Activated CD4-positive, alpha-beta T cell treated with anti-CD3 and anti-CD28 coated beads, Interleukin-2, amount 10 ng/mL, durations not matched to agents 24 days and 14 days (primary cell): ENCODE measurements around the gene PIK3C2G. TPM values are rescaled to one million over a fixed set of nuclear protein-coding genes. Genes with fewer than 3 reads are reported as not detected.

Experiments
- DNase-seq: peaks from one replicate; pipeline ENCODE4 v3.0.0; 2022
- H3K27ac Mint-ChIP-seq: one replicate; pipeline ENCODE4 v1.8.0; 2022; ENCODE audit warnings: mild to moderate bottlenecking, mixed read lengths
- H3K27me3 Mint-ChIP-seq: one replicate; pipeline ENCODE4 v1.8.0; 2022; ENCODE audit warnings: mixed read lengths
- H3K36me3 Mint-ChIP-seq: one replicate; pipeline ENCODE4 v1.8.0; 2022; ENCODE audit warnings: low read depth, mild to moderate bottlenecking, mixed read lengths
- H3K4me1 Mint-ChIP-seq: one replicate; pipeline ENCODE4 v1.8.0; 2021; ENCODE audit warnings: mixed read lengths
- H3K4me3 Mint-ChIP-seq: one replicate; pipeline ENCODE4 v1.8.0; 2022; ENCODE audit warnings: mild to moderate bottlenecking, moderate library complexity, mixed read lengths
- H3K9me3 Mint-ChIP-seq: one replicate; pipeline ENCODE4 v1.8.0; 2021; ENCODE audit warnings: mixed read lengths
- intact Hi-C: fragments of 100-400 bp; cut with micrococcal nuclease; formaldehyde crosslinking; loops from one replicate; pipeline ENCODE4 v1.15.1; 2023
- total RNA-seq: library from RNA; stranded (reverse); gene quantifications from 2 replicates; pipeline ENCODE4 v1.2.3, GENCODE V29; 2022

Gene PIK3C2G
- total RNA-seq, 1 donor from 2014 or later: not detected

GRCh38 chr12:18629445-18629844, 368.1 kb downstream of the PIK3C2G start:
- Mint-ChIP-seq H3K4me3 (no peak overlapping the region), H3K4me1 (no peaks in the 10 kb centered on the region), H3K9me3 (peaks cover 10% of the 10 kb centered on the region), H3K36me3 (no peaks in the 10 kb centered on the region), H3K27ac (no peak overlapping the region), H3K27me3 (no peaks in the 10 kb centered on the region)
- no peak for DNase-seq
- intact Hi-C loops: no loop called here

GRCh38 chr12:18629916-18630315, 368.6 kb downstream of the PIK3C2G start:
- no peak overlapping the region for H3K4me3 Mint-ChIP-seq
- no peaks in the 10 kb centered on the region for H3K4me1 Mint-ChIP-seq
- peaks cover 14% of the 10 kb centered on the region for H3K9me3 Mint-ChIP-seq
- H3K27ac Mint-ChIP-seq: no peak overlapping the region
- no peaks in the 10 kb centered on the region for H3K27me3 Mint-ChIP-seq
- intact Hi-C loops: no loop called here
- no peak for DNase-seq
- H3K36me3 Mint-ChIP-seq: no peaks in the 10 kb centered on the region

GRCh38 chr12:18631339-18631738, 370.0 kb downstream of the PIK3C2G start:
- intact Hi-C loops: no loop called here
- H3K4me1 Mint-ChIP-seq: no peaks in the 10 kb centered on the region
- no peak for DNase-seq
- peaks cover 14% of the 10 kb centered on the region for H3K9me3 Mint-ChIP-seq
- H3K27me3 Mint-ChIP-seq: no peaks in the 10 kb centered on the region
- H3K4me3 Mint-ChIP-seq: no peak overlapping the region
- no peaks in the 10 kb centered on the region for H3K36me3 Mint-ChIP-seq
- no peak overlapping the region for H3K27ac Mint-ChIP-seq

- intact Hi-C loops: no loop called here
- Mint-ChIP-seq H3K36me3 (no peaks in the 10 kb centered on the region), H3K9me3 (peaks cover 9% of the 10 kb centered on the region), H3K27ac (no peak overlapping the region), H3K27me3 (no peaks in the 10 kb centered on the region), H3K4me1 (no peaks in the 10 kb centered on the region), H3K4me3 (no peak overlapping the region)
- no peak for DNase-seq
These were observed 371.5 kb downstream of the PIK3C2G start for GRCh38 chr12:18632848-18633247.

GRCh38 chr12:18634382-18634781, 373.1 kb downstream of the PIK3C2G start:
- no peaks in the 10 kb centered on the region for H3K36me3 Mint-ChIP-seq
- no peaks in the 10 kb centered on the region for H3K4me1 Mint-ChIP-seq
- H3K27ac Mint-ChIP-seq: no peak overlapping the region
- no peak for DNase-seq
- H3K27me3 Mint-ChIP-seq: no peaks in the 10 kb centered on the region
- no peak overlapping the region for H3K4me3 Mint-ChIP-seq
- H3K9me3 Mint-ChIP-seq: peaks cover 5% of the 10 kb centered on the region
- intact Hi-C loops: no loop called here

- H3K27me3 Mint-ChIP-seq: no peaks in the 10 kb centered on the region
- intact Hi-C loops: no loop called here
These were observed 379.1 kb downstream of the PIK3C2G start for GRCh38 chr12:18640321-18640955.

GRCh38 chr12:18643681-18644080, 382.4 kb downstream of the PIK3C2G start:
- intact Hi-C loops: no loop called here
- no peak overlapping the region for H3K4me3 Mint-ChIP-seq
- H3K27ac Mint-ChIP-seq: no peak overlapping the region
- no peak for DNase-seq
- H3K9me3 Mint-ChIP-seq: no peaks in the 10 kb centered on the region
- no peaks in the 10 kb centered on the region for H3K4me1 Mint-ChIP-seq
- H3K27me3 Mint-ChIP-seq: no peaks in the 10 kb centered on the region
- H3K36me3 Mint-ChIP-seq: no peaks in the 10 kb centered on the region

More at GRCh38 chr12:18640321-18640955, 379.1 kb downstream of the PIK3C2G start:
- Mint-ChIP-seq H3K36me3 (no peaks in the 10 kb centered on the region), H3K4me3 (no peak overlapping the region), H3K4me1 (no peaks in the 10 kb centered on the region), H3K27ac (no peak overlapping the region), H3K9me3 (no peaks in the 10 kb centered on the region)
- no peak for DNase-seq

- no peak overlapping the region for H3K4me3 Mint-ChIP-seq
- H3K9me3 Mint-ChIP-seq: no peaks in the 10 kb centered on the region
- H3K4me1 Mint-ChIP-seq: no peaks in the 10 kb centered on the region
- H3K27ac Mint-ChIP-seq: no peak overlapping the region
- no peaks in the 10 kb centered on the region for H3K27me3 Mint-ChIP-seq
- DNase-seq: no peak
- no peaks in the 10 kb centered on the region for H3K36me3 Mint-ChIP-seq
- intact Hi-C loops: no loop called here
These were observed 383.2 kb downstream of the PIK3C2G start for GRCh38 chr12:18644564-18644963.

- no peaks in the 10 kb centered on the region for H3K27me3 Mint-ChIP-seq
- intact Hi-C loops: no loop called here
- no peak for DNase-seq
- H3K4me3 Mint-ChIP-seq: no peak overlapping the region
- no peak overlapping the region for H3K27ac Mint-ChIP-seq
- H3K9me3 Mint-ChIP-seq: no peaks in the 10 kb centered on the region
- H3K36me3 Mint-ChIP-seq: no peaks in the 10 kb centered on the region
- no peaks in the 10 kb centered on the region for H3K4me1 Mint-ChIP-seq
These were observed 385.1 kb downstream of the PIK3C2G start for GRCh38 chr12:18646286-18646890.

GRCh38 chr12:18651525-18651924, 390.2 kb downstream of the PIK3C2G start:
- intact Hi-C loops: no loop called here
- Mint-ChIP-seq H3K9me3 (no peaks in the 10 kb centered on the region), H3K27ac (no peak overlapping the region)

GRCh38 chr12:18652596-18652995, 391.3 kb downstream of the PIK3C2G start:
- no peak for DNase-seq
- intact Hi-C loops: no loop called here
- H3K4me1 Mint-ChIP-seq: no peaks in the 10 kb centered on the region
- no peaks in the 10 kb centered on the region for H3K27me3 Mint-ChIP-seq
- H3K4me3 Mint-ChIP-seq: no peak overlapping the region
- no peaks in the 10 kb centered on the region for H3K36me3 Mint-ChIP-seq
- H3K9me3 Mint-ChIP-seq: peaks cover 5% of the 10 kb centered on the region
- no peak overlapping the region for H3K27ac Mint-ChIP-seq

More at GRCh38 chr12:18651525-18651924, 390.2 kb downstream of the PIK3C2G start:
- no peak overlapping the region for H3K4me3 Mint-ChIP-seq
- H3K27me3 Mint-ChIP-seq: no peaks in the 10 kb centered on the region
- H3K36me3 Mint-ChIP-seq: no peaks in the 10 kb centered on the region
- no peaks in the 10 kb centered on the region for H3K4me1 Mint-ChIP-seq
- DNase-seq: no peak

- no peak overlapping the region for H3K4me3 Mint-ChIP-seq
- H3K36me3 Mint-ChIP-seq: no peaks in the 10 kb centered on the region
- H3K27ac Mint-ChIP-seq: no peak overlapping the region
- H3K4me1 Mint-ChIP-seq: no peaks in the 10 kb centered on the region
- H3K27me3 Mint-ChIP-seq: no peaks in the 10 kb centered on the region
- intact Hi-C loops: no loop called here
- peaks cover 11% of the 10 kb centered on the region for H3K9me3 Mint-ChIP-seq
- DNase-seq: no peak
These were observed 392.1 kb downstream of the PIK3C2G start for GRCh38 chr12:18653465-18653864.

GRCh38 chr12:18655351-18655750, 394.0 kb downstream of the PIK3C2G start:
- DNase-seq: no peak
- H3K27ac Mint-ChIP-seq: no peak overlapping the region
- H3K4me3 Mint-ChIP-seq: no peak overlapping the region
- intact Hi-C loops: no loop called here
- H3K36me3 Mint-ChIP-seq: no peaks in the 10 kb centered on the region
- peaks cover 11% of the 10 kb centered on the region for H3K9me3 Mint-ChIP-seq
- H3K4me1 Mint-ChIP-seq: no peaks in the 10 kb centered on the region
- no peaks in the 10 kb centered on the region for H3K27me3 Mint-ChIP-seq

GRCh38 chr12:18658179-18658578, 396.9 kb downstream of the PIK3C2G start:
- H3K27me3 Mint-ChIP-seq: no peaks in the 10 kb centered on the region
- no peak overlapping the region for H3K27ac Mint-ChIP-seq
- H3K4me3 Mint-ChIP-seq: no peak overlapping the region
- no peaks in the 10 kb centered on the region for H3K36me3 Mint-ChIP-seq
- intact Hi-C loops: no loop called here
- no peak for DNase-seq
- no peaks in the 10 kb centered on the region for H3K4me1 Mint-ChIP-seq
- H3K9me3 Mint-ChIP-seq: peaks cover 11% of the 10 kb centered on the region

GRCh38 chr12:18658829-18659228, 397.5 kb downstream of the PIK3C2G start:
- H3K36me3 Mint-ChIP-seq: no peaks in the 10 kb centered on the region
- no peaks in the 10 kb centered on the region for H3K27me3 Mint-ChIP-seq
- no peak for DNase-seq
- no peak overlapping the region for H3K27ac Mint-ChIP-seq
- intact Hi-C loops: no loop called here
- H3K4me3 Mint-ChIP-seq: no peak overlapping the region
- peaks cover 11% of the 10 kb centered on the region for H3K9me3 Mint-ChIP-seq
- no peaks in the 10 kb centered on the region for H3K4me1 Mint-ChIP-seq
